ENCODE measurements around the gene RCC2.
A peak's percentile ranks its signal among the peaks of the same experiment; 100 is the strongest.
"Not testable (repeated sequence)": the region's sequence is repeated elsewhere in the genome, so short reads cannot be mapped to it uniquely, and the experiment has no call there.

Gene RCC2

GRCh38 chr1:17414022-17414421 lies 25.5 kb downstream of the RCC2 start:
- no peak for DNase-seq

GRCh38 chr1:17412093-17412870 lies 27.2 kb downstream of the RCC2 start:
- no peak for DNase-seq

GRCh38 chr1:17409391-17409811 lies 30.1 kb downstream of the RCC2 start:
- DNase-seq = no peak

DNA sequence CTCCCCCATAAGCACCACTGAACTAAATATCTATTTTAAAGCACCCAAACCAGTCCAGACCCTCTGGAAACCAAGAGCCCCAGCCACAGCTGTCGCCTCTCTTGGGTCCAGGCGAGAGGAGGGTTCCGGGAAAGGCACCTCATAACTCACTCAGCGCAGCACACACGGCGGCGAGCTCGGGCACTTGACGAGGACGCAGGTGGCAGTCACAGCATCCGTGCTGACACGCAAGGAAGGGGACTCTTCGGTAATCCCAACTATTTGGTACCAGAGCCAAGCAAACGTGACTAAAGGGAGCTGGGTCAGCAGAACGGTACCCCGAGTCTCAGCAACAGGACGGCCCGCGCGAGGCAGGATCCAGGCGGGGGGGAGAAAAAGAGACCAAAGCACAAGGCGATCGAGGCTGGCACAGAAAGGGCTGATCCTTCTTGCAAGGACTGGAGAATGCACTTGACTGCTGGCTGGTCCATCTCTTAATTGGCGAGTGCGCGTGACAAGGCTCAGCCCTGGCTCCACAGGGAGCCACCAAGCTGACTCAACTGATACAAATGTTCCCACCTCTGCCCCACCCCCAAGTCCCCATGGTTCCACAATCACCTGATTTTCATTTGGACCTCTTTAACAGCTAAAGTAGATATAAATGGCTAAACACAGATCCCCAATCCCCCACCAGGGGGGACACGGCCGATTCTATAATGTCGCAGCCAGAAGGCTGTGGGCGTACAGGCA lies 31.5 kb downstream of the RCC2 start:
- DNase-seq = not testable (repeated sequence)

- not testable (repeated sequence) for DNase-seq
Observed at GRCh38 chr1:17406760-17407475, 32.6 kb downstream of the RCC2 start.

- no peak for DNase-seq
Observed at GRCh38 chr1:17405898-17406759, 33.3 kb downstream of the RCC2 start.

DNA sequence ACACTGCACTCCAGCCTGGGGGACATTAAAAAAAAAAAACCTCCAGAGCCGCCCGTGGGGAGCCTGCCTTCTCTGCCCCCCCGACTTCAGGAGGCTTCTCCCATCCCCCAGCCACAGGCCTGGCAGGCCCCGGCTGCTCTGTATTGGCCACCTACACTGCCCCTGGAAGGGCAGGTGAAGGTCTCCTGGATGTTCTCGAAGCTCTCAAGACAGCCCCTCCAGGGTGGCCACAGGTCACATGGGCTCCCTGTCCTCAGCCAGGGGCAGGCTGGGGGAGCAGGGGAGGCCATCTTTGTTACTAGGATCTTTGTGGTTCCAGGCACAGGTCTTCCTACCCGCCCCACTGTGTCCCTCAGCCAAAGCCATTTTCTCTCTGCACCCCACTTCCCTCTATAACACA lies 34.7 kb downstream of the RCC2 start:
- DNase-seq = no peak

DNA sequence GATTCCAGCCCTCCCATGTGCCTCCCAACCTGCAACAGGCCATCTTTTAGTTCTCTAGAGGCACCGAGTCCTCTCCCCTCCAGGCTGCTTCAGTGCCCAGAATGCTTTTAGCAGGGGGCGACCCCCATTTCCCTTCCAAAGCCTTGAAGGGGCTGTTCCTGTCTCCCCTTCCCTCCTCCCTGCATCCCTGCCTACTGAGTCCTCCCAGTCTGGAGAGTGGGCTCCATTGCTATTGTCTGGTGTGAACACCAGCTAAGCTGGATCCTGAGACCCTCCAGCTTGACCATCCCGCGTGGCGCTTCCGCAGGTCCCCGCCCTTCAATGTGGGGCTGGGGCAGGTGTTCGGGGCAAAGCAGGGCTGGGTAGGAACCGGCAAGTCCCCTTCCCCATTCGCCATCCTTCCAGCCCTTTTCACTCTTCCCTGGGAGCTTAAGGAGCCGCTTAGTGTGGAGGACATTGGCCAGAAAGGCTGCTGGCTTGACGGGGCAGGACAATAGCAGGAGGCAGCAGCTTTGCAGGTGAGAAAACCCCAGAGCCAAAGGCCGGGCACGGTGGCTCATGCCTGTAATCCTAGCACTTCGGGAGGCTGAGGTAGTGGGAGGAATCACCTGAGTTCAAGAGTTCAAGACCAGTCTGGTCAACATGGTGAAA lies 35.3 kb downstream of the RCC2 start:
- no peak for DNase-seq

DNA sequence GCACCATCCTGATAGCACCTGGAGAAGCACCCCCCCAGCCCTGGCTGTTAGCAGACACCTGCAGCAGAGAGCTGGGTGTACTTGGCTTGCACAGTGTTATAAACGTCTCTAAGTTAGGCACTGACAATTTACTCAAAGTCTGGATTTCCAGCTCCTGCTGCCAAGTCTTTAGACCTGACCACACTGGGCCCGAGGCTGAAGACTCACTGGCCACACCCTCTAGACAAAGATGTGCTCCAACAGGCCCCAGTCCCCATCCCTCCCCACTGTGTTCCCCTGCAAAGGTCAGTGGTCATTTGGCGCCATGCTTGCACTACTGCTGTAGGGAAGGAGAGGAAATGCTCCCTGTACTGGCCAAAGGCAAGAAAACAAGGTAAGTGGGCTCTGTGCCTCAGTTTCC lies 36.4 kb downstream of the RCC2 start:
- no peak for DNase-seq

- no peak for DNase-seq
Observed at GRCh38 chr1:17401841-17402240, 37.6 kb downstream of the RCC2 start.

GRCh38 chr1:17400725-17401341 lies 38.6 kb downstream of the RCC2 start:
- no peak for DNase-seq

- peak; percentile 1 for DNase-seq
Observed at GRCh38 chr1:17397910-17398695, 41.4 kb downstream of the RCC2 start.

DNA sequence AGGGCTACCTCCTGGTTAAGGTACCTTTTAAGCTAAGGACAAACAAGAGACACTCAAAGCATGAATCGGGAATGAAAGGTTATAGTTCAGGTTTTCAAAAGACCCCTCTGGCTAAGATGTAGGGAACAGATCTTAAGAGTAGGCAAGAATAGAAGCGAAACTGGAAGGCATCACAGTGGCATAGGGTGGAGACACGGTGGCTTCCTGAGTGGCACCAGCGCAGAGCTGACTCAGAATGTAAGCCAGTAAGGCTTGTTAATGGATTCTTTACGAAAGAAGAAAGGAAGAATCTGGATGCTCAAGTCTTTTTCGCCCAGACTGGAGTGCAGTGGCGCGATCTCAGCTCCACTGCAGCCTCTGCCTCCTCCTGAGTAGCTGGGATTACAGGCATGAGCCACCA lies 46.2 kb downstream of the RCC2 start:
- DNase-seq = no peak

GRCh38 chr1:17392199-17392740 lies 47.2 kb downstream of the RCC2 start:
- no peak for DNase-seq

GRCh38 chr1:17381161-17381560 lies 58.3 kb downstream of the RCC2 start:
- no peak for DNase-seq

DNA sequence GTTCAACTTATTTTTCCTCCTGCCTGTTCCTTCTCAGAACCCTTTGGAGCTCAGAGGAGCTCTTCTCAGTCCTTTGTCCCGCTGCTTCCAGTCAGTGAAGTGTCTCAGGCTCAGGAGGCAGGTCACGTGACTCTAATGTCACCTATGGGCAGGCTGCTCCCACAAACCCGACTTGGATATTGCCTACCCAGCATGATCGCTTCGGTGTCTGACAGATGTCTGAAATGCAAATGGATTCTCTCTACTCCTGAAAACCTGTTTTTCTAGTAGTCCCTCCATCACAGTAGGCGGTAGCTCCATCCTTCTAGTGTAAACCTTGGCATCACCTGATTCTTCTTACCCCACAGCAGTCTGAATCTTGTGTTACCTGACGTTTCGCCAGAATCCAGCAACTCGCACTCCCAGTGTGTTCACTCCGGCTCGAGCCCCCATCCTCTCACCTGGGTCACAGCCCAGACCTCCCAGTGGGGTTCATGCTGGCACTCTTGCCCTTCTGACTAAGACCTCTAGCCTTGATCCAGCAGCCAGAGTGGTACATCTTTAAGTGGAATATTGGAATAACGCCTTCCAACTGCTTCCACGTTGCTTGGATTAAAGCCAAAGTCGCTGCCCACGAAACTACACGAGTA lies 62.0 kb downstream of the RCC2 start:
- DNase-seq = no peak

DNA sequence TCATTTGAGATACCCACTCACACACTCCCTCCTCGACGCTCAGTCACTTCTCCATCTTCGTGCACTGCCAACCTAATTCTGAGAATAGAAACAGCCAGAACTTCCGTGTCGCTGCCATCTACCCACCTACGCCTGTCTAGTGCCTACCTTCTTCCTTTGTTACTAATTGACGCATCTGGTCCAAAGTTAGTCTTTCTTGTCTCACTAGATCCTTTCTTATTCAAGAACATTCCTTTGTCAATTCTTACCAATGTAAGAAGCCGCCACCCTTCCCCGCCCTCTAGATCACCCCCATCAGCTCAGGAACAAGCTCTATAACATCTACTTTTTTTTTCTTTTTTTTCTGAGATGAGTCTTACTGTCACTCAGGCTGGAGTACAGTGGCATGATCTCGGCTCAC lies 63.8 kb downstream of the RCC2 start:
- DNase-seq = no peak

- no peak for DNase-seq
Observed at GRCh38 chr1:17372955-17373354, 66.5 kb downstream of the RCC2 start.

- no peak for DNase-seq
Observed at GRCh38 chr1:17371896-17372295, 67.6 kb downstream of the RCC2 start, which contains the start of gene PADI6. Gene PADI6 (plus strand): TSS chr1:17372196. CDS start chr1:17372246, 50 bp downstream.

GRCh38 chr1:17370618-17371017 lies 68.9 kb downstream of the RCC2 start:
- no peak for DNase-seq

Data from GF-D8 (cell line).